ENCODE results near the gene MACROH2A2. TPM values are rescaled to one million over a fixed set of nuclear protein-coding genes. Genes with fewer than 3 reads are reported as not detected.
A peak's percentile ranks its signal among the peaks of the same experiment; 100 is the strongest.
"Not testable (repeated sequence)": the region's sequence is repeated elsewhere in the genome, so short reads cannot be mapped to it uniquely, and the experiment has no call there.

The MACROH2A2 gene
- total RNA-seq, 2 donors from 2014 or later, result 2.7 to 4.9 TPM

GRCh38 chr10:70117646-70118045 lies 65.0 kb downstream of the MACROH2A2 start:
- no peaks in the 10 kb centered on the region for H3K9me3 ChIP-seq (ENCODE audit: control insufficient read depth, low read length, poor library complexity, severe bottlenecking)
- no peaks in the 10 kb centered on the region for H3K36me3 Mint-ChIP-seq (ENCODE audit: low read depth)
- no peak overlapping the region for H3K27ac Mint-ChIP-seq
- ATAC-seq (no peak), DNase-seq (no peak)
- no peaks in the 10 kb centered on the region for H3K27me3 Mint-ChIP-seq
- no peak overlapping the region for H3K4me3 Mint-ChIP-seq
- peaks cover 7% of the 10 kb centered on the region for H3K4me1 Mint-ChIP-seq

GRCh38 chr10:70118196-70118595 lies 65.5 kb downstream of the MACROH2A2 start:
- H3K9me3 ChIP-seq (ENCODE audit: control insufficient read depth, low read length, poor library complexity, severe bottlenecking), result no peaks in the 10 kb centered on the region
- Mint-ChIP-seq H3K27ac (no peak overlapping the region), H3K4me1 (peaks cover 6% of the 10 kb centered on the region), H3K36me3 (ENCODE audit: low read depth) (no peaks in the 10 kb centered on the region), H3K4me3 (no peak overlapping the region), H3K27me3 (no peaks in the 10 kb centered on the region)
- ATAC-seq, result no peak
- no peak for DNase-seq

GRCh38 chr10:70119197-70119596 lies 66.6 kb downstream of the MACROH2A2 start:
- no peaks in the 10 kb centered on the region for H3K9me3 ChIP-seq (ENCODE audit: control insufficient read depth, low read length, poor library complexity, severe bottlenecking)
- Mint-ChIP-seq H3K4me3 (no peak overlapping the region), H3K4me1 (peaks cover 6% of the 10 kb centered on the region), H3K36me3 (ENCODE audit: low read depth) (no peaks in the 10 kb centered on the region), H3K27me3 (no peaks in the 10 kb centered on the region), H3K27ac (no peak overlapping the region)
- ATAC-seq, result no peak
- no peak for DNase-seq

- ATAC-seq (no peak), DNase-seq (no peak)
- Mint-ChIP-seq H3K27me3 (no peaks in the 10 kb centered on the region), H3K4me3 (no peak overlapping the region), H3K27ac (no peak overlapping the region), H3K4me1 (peaks cover 6% of the 10 kb centered on the region), H3K36me3 (ENCODE audit: low read depth) (no peaks in the 10 kb centered on the region)
- no peaks in the 10 kb centered on the region for H3K9me3 ChIP-seq (ENCODE audit: control insufficient read depth, low read length, poor library complexity, severe bottlenecking)
Observed at GRCh38 chr10:70119623-70120022, 67.0 kb downstream of the MACROH2A2 start.

GRCh38 chr10:70120417-70120816 lies 67.8 kb downstream of the MACROH2A2 start:
- ATAC-seq, result no peak
- no peaks in the 10 kb centered on the region for H3K9me3 ChIP-seq (ENCODE audit: control insufficient read depth, low read length, poor library complexity, severe bottlenecking)
- H3K4me3 Mint-ChIP-seq, result no peak overlapping the region
- DNase-seq, result no peak
- peaks cover 6% of the 10 kb centered on the region for H3K4me1 Mint-ChIP-seq
- peak overlapping the region; percentile 85 for H3K27ac Mint-ChIP-seq
- no peaks in the 10 kb centered on the region for H3K36me3 Mint-ChIP-seq (ENCODE audit: low read depth)
- no peaks in the 10 kb centered on the region for H3K27me3 Mint-ChIP-seq

- H3K36me3 Mint-ChIP-seq (ENCODE audit: low read depth), result no peaks in the 10 kb centered on the region
- no peak for DNase-seq
Observed at GRCh38 chr10:70121281-70121949, 68.8 kb downstream of the MACROH2A2 start.

GRCh38 chr10:70122742-70123141 lies 70.1 kb downstream of the MACROH2A2 start:
- H3K9me3 ChIP-seq (ENCODE audit: control insufficient read depth, low read length, poor library complexity, severe bottlenecking), result no peaks in the 10 kb centered on the region

More at GRCh38 chr10:70121281-70121949, 68.8 kb downstream of the MACROH2A2 start:
- Mint-ChIP-seq H3K4me3 (no peak overlapping the region), H3K27ac (peak overlapping the region; percentile 85), H3K27me3 (no peaks in the 10 kb centered on the region), H3K4me1 (no peaks in the 10 kb centered on the region)
- ATAC-seq, result no peak
- H3K9me3 ChIP-seq (ENCODE audit: control insufficient read depth, low read length, poor library complexity, severe bottlenecking), result no peaks in the 10 kb centered on the region

GRCh38 chr10:70123166-70123565 lies 70.5 kb downstream of the MACROH2A2 start:
- H3K9me3 ChIP-seq (ENCODE audit: control insufficient read depth, low read length, poor library complexity, severe bottlenecking); H3K27ac Mint-ChIP-seq; H3K36me3 Mint-ChIP-seq (ENCODE audit: low read depth); H3K4me3 Mint-ChIP-seq; H3K4me1 Mint-ChIP-seq; DNase-seq; H3K27me3 Mint-ChIP-seq; ATAC-seq: not testable (repeated sequence)

More at GRCh38 chr10:70122742-70123141, 70.1 kb downstream of the MACROH2A2 start:
- Mint-ChIP-seq H3K4me1 (no peaks in the 10 kb centered on the region), H3K27ac (no peak overlapping the region), H3K36me3 (ENCODE audit: low read depth) (no peaks in the 10 kb centered on the region), H3K27me3 (no peaks in the 10 kb centered on the region), H3K4me3 (no peak overlapping the region)
- no peak for DNase-seq
- no peak for ATAC-seq

GRCh38 chr10:70123817-70124216 lies 71.2 kb downstream of the MACROH2A2 start:
- no peak overlapping the region for H3K4me3 Mint-ChIP-seq
- no peak overlapping the region for H3K27ac Mint-ChIP-seq
- H3K4me1 Mint-ChIP-seq, result no peaks in the 10 kb centered on the region
- no peaks in the 10 kb centered on the region for H3K36me3 Mint-ChIP-seq (ENCODE audit: low read depth)
- no peaks in the 10 kb centered on the region for H3K9me3 ChIP-seq (ENCODE audit: control insufficient read depth, low read length, poor library complexity, severe bottlenecking)
- DNase-seq (no peak), ATAC-seq (no peak)
- no peaks in the 10 kb centered on the region for H3K27me3 Mint-ChIP-seq

GRCh38 chr10:70124415-70124814 lies 71.8 kb downstream of the MACROH2A2 start:
- Mint-ChIP-seq H3K27ac (no peak overlapping the region), H3K36me3 (ENCODE audit: low read depth) (no peaks in the 10 kb centered on the region), H3K4me3 (no peak overlapping the region), H3K27me3 (no peaks in the 10 kb centered on the region), H3K4me1 (no peaks in the 10 kb centered on the region)
- no peak for ATAC-seq
- DNase-seq, result no peak
- no peaks in the 10 kb centered on the region for H3K9me3 ChIP-seq (ENCODE audit: control insufficient read depth, low read length, poor library complexity, severe bottlenecking)

GRCh38 chr10:70124918-70125317 lies 72.3 kb downstream of the MACROH2A2 start:
- Mint-ChIP-seq H3K4me3 (no peak overlapping the region), H3K27ac (no peak overlapping the region), H3K36me3 (ENCODE audit: low read depth) (no peaks in the 10 kb centered on the region), H3K4me1 (no peaks in the 10 kb centered on the region), H3K27me3 (no peaks in the 10 kb centered on the region)
- no peaks in the 10 kb centered on the region for H3K9me3 ChIP-seq (ENCODE audit: control insufficient read depth, low read length, poor library complexity, severe bottlenecking)
- no peak for DNase-seq
- ATAC-seq, result no peak

- no peak overlapping the region for H3K27ac Mint-ChIP-seq
Observed at GRCh38 chr10:70125918-70126552, 73.4 kb downstream of the MACROH2A2 start.

GRCh38 chr10:70126700-70127395 lies 74.2 kb downstream of the MACROH2A2 start:
- H3K27me3 Mint-ChIP-seq, result no peaks in the 10 kb centered on the region
- H3K9me3 ChIP-seq (ENCODE audit: control insufficient read depth, low read length, poor library complexity, severe bottlenecking), result no peaks in the 10 kb centered on the region
- no peaks in the 10 kb centered on the region for H3K36me3 Mint-ChIP-seq (ENCODE audit: low read depth)
- no peak overlapping the region for H3K4me3 Mint-ChIP-seq
- H3K27ac Mint-ChIP-seq, result no peak overlapping the region
- ATAC-seq, result no peak
- no peak for DNase-seq
- peaks cover 3% of the 10 kb centered on the region for H3K4me1 Mint-ChIP-seq

More at GRCh38 chr10:70125918-70126552, 73.4 kb downstream of the MACROH2A2 start:
- H3K9me3 ChIP-seq (ENCODE audit: control insufficient read depth, low read length, poor library complexity, severe bottlenecking), result no peaks in the 10 kb centered on the region
- no peak for DNase-seq
- Mint-ChIP-seq H3K27me3 (no peaks in the 10 kb centered on the region), H3K4me3 (no peak overlapping the region), H3K4me1 (peaks cover 3% of the 10 kb centered on the region), H3K36me3 (ENCODE audit: low read depth) (no peaks in the 10 kb centered on the region)
- ATAC-seq, result no peak

All from T-helper 17 cell (primary cell).